ENCODE results near the gene CTSC.

DNA sequence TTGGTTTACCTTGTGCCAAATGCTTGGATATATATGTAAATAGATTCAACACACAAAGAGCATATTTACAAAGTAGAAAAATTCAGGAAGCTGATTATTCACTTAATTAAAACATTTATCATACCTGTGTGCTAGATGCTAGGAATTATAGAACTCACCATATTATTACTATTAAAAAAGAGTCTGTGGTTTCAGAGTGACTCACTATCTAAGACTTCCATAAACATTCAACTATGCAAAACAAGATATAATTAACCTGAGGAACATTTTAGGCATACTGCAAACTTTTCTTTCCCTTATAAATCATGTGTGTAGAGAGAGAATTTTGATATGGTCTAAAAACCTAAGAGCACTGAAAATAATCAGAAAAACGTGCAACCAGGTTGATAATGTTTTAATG is 27.3 kb downstream of the CTSC start:
- TF ChIP-seq, protein P1, sequence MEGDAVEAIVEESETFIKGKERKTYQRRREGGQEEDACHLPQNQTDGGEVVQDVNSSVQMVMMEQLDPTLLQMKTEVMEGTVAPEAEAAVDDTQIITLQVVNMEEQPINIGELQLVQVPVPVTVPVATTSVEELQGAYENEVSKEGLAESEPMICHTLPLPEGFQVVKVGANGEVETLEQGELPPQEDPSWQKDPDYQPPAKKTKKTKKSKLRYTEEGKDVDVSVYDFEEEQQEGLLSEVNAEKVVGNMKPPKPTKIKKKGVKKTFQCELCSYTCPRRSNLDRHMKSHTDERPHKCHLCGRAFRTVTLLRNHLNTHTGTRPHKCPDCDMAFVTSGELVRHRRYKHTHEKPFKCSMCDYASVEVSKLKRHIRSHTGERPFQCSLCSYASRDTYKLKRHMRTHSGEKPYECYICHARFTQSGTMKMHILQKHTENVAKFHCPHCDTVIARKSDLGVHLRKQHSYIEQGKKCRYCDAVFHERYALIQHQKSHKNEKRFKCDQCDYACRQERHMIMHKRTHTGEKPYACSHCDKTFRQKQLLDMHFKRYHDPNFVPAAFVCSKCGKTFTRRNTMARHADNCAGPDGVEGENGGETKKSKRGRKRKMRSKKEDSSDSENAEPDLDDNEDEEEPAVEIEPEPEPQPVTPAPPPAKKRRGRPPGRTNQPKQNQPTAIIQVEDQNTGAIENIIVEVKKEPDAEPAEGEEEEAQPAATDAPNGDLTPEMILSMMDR (IDR thresholded peaks at IDR 0.05), result no peak
- TF ChIP-seq POLR2A (IDR thresholded peaks at IDR 0.05), result no peak
